NCI-H524 treated with DMSO at 0.1 percent for 48 hours (cell line): Measurements from ENCODE around the gene COL7A1.

ENCODE experiments used
- DNase-seq: peaks from one replicate; lab custom pipeline; 2025; lab: John Stamatoyannopoulos, UW

The COL7A1 gene

GRCh38 chr3:48595075-48595525, at the start of gene COL7A1:
TSS of gene COL7A1 (minus strand) at chr3:48595329. CDS start at chr3:48595159, 170 bp downstream.
- no peak for DNase-seq

GRCh38 chr3:48642605-48643004, 47.5 kb upstream of the COL7A1 start:
- DNase-seq, result no peak

GRCh38 chr3:48641396-48641795, 46.3 kb upstream of the COL7A1 start:
- DNase-seq, result no peak

- no peak for DNase-seq
Observed at GRCh38 chr3:48639944-48640606, 44.9 kb upstream of the COL7A1 start.

GRCh38 chr3:48637305-48637704, 42.2 kb upstream of the COL7A1 start:
- DNase-seq, result no peak

GRCh38 chr3:48636149-48636655, 41.1 kb upstream of the COL7A1 start:
- DNase-seq, result no peak

- DNase-seq, result peak; percentile 53
Observed at GRCh38 chr3:48635222-48636021, 40.3 kb upstream of the COL7A1 start, which contains the start of gene SLC26A6. TSS of gene SLC26A6 (minus strand) at chr3:48635461. CDS start at chr3:48635393, 68 bp downstream.

GRCh38 chr3:48634661-48635221, 39.6 kb upstream of the COL7A1 start:
- DNase-seq, result no peak

GRCh38 chr3:48633743-48634142, 38.6 kb upstream of the COL7A1 start:
- no peak for DNase-seq

GRCh38 chr3:48633256-48633655, 38.1 kb upstream of the COL7A1 start:
- DNase-seq, result no peak

- no peak for DNase-seq
Observed at GRCh38 chr3:48631516-48632448, 36.7 kb upstream of the COL7A1 start.

- no peak for DNase-seq
Observed at GRCh38 chr3:48630833-48631232, 35.7 kb upstream of the COL7A1 start.

- DNase-seq, result no peak
Observed at GRCh38 chr3:48630407-48630806, 35.3 kb upstream of the COL7A1 start.

GRCh38 chr3:48629894-48630293, 34.8 kb upstream of the COL7A1 start:
- no peak for DNase-seq

GRCh38 chr3:48628277-48629017, 33.3 kb upstream of the COL7A1 start:
- no peak for DNase-seq

GRCh38 chr3:48625600-48625999, 30.5 kb upstream of the COL7A1 start:
- no peak for DNase-seq

- DNase-seq, result no peak
Observed at GRCh38 chr3:48624767-48625166, 29.6 kb upstream of the COL7A1 start.

- no peak for DNase-seq
Observed at GRCh38 chr3:48623851-48624547, 28.9 kb upstream of the COL7A1 start.

GRCh38 chr3:48621461-48621869, 26.3 kb upstream of the COL7A1 start, which contains the start of gene TMEM89:
TSS of gene TMEM89 (minus strand) at chr3:48621769. CDS start at chr3:48621756, 13 bp downstream.
- DNase-seq, result no peak
